Nucleus accumbens (tissue), 56 donors: ENCODE data around the gene OR4M2.
"Not testable (repeated sequence)": the region's sequence is repeated elsewhere in the genome, so short reads cannot be mapped to it uniquely, and the experiment has no call there.

ENCODE experiments used
- DNase-seq, 56 donors: peaks; one replicate each; lab custom pipeline; 2025; lab: John Stamatoyannopoulos, UW

Gene OR4M2

GRCh38 chr15:22080227-22080626 is at the start of gene OR4M2:
OR4M2 (plus strand) TSS chr15:22080527; CDS start chr15:22080625, 98 bp downstream.
- DNase-seq, result not testable (repeated sequence)

GRCh38 chr15:22069267-22069666 is 11.1 kb upstream of the OR4M2 start:
- not testable (repeated sequence) for DNase-seq

GRCh38 chr15:22081386-22081785 is 1.1 kb downstream of the OR4M2 start:
- DNase-seq, result not testable (repeated sequence)

GRCh38 chr15:22098616-22099253 is 18.4 kb downstream of the OR4M2 start:
- not testable (repeated sequence) for DNase-seq

GRCh38 chr15:22099289-22099891 is 19.1 kb downstream of the OR4M2 start:
- not testable (repeated sequence) for DNase-seq

GRCh38 chr15:22122033-22122432 is 41.7 kb downstream of the OR4M2 start:
- DNase-seq, result not testable (repeated sequence)
